NCI-H2196 treated with DMSO at 0.1 percent for 48 hours (cell line): ENCODE measurements around the gene BSG.
A peak's percentile ranks its signal among the peaks of the same experiment; 100 is the strongest.

Source experiments
- DNase-seq: peaks from one replicate; lab custom pipeline; 2025; ENCODE audit not compliant: unreplicated experiment; lab: John Stamatoyannopoulos, UW

BSG gene

DNA sequence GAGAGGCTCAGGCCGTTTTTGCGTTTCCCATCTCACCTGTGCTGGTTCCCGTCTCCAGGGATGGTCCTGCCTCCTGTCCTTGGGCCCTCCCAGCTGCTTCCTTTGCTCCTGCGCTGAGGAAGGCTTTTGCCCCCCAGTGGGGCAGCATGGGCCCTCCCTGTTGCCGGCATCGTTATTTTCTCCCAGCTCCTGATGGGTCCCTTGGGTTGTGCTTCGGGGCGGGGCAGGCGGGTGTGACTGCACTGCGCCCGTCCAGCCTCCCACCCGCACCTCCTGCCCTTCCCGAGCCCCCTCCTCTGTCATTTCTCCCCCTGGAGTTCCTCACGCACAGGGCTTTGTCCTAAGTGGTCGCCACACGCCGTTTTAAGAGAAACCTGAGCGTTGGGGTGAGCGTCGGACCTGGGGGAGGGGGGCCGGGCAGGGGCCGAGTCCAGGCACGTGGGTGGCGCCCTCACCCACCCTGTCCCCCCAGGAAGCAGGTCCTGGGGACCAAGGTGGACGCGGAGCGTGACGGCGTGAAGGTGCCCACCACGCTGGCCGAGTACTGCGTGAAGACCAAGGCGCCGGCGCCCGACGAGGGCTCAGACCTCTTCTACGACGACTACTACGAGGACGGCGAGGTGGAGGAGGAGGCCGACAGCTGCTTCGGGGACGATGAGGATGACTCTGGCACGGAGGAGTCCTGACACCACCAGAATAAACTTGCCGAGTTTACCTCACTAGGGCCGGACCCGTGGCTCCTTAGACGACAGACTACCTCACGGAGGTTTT is 31.3 kb upstream of the BSG start:
- DNase-seq, result no peak

DNA sequence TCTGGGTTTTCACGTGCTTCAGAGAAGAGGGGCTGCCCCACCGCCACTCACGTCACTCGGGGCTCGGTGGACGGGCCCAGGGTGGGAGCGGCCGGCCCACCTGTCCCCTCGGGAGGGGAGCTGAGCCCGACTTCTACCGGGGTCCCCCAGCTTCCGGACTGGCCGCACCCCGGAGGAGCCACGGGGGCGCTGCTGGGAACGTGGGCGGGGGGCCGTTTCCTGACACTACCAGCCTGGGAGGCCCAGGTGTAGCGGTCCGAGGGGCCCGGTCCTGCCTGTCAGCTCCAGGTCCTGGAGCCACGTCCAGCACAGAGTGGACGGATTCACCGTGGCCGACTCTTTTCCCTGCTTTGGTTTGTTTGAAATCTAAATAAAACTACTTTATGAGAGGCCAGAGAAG is 30.7 kb upstream of the BSG start:
- DNase-seq, result no peak

GRCh38 chr19:542173-542866 is 30.1 kb upstream of the BSG start:
- no peak for DNase-seq

GRCh38 chr19:543910-544608 is 28.3 kb upstream of the BSG start, which contains the start of gene GZMM:
GZMM (plus strand) TSS chr19:544053; CDS start chr19:544072, 19 bp downstream.
- no peak for DNase-seq

DNA sequence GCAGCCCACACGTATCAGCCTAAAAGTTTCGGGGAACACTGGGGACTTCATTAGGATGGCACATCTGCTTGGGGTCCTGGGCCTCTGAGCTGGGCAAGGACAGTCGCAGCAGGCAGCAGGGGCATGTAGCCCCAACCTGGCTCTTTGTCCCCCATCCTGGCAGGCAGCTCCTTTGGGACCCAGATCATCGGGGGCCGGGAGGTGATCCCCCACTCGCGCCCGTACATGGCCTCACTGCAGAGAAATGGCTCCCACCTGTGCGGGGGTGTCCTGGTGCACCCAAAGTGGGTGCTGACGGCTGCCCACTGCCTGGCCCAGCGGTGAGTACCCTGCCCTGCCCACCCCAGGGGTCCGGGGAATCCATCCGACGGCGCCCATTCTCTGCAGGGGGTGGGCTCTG is 25.3 kb upstream of the BSG start:
- no peak for DNase-seq

DNA sequence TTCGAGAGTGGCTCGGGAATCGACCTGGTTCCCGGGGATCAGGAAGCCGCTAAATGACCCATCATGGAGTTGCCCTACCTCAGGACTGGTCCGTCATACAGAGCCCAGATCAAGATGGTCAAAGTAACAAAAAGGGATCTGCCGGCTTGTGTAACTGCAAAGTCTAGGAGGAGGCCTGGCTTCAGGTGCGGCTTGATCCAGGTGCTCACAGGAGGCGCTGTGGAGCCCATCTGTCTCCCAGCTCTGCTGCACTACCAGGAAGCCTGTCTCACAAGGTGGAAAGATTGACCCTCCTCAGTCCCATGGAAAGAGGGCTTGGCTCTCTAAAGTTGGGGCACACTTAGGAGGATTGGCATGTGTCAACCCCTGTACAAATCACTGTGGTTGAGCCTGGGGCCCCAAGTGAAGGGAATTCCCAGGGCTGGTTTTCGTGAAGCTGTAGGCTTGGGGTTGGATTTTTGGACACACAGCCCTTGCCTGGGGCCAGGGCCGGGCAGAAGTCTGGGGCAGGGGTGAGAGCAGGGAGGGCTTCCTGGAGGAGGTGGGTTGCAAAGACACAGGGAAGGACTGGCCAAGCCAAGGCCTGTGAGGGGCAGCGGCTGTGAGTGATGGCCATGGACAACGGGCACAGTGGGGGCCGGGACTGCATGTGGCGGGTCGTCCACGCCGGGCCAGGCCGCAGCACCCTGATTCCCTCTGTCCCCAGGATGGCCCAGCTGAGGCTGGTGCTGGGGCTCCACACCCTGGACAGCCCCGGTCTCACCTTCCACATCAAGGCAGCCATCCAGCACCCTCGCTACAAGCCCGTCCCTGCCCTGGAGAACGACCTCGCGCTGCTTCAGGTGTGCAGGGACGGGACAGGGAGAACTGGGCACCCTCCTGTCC is 24.3 kb upstream of the BSG start:
- no peak for DNase-seq

DNA sequence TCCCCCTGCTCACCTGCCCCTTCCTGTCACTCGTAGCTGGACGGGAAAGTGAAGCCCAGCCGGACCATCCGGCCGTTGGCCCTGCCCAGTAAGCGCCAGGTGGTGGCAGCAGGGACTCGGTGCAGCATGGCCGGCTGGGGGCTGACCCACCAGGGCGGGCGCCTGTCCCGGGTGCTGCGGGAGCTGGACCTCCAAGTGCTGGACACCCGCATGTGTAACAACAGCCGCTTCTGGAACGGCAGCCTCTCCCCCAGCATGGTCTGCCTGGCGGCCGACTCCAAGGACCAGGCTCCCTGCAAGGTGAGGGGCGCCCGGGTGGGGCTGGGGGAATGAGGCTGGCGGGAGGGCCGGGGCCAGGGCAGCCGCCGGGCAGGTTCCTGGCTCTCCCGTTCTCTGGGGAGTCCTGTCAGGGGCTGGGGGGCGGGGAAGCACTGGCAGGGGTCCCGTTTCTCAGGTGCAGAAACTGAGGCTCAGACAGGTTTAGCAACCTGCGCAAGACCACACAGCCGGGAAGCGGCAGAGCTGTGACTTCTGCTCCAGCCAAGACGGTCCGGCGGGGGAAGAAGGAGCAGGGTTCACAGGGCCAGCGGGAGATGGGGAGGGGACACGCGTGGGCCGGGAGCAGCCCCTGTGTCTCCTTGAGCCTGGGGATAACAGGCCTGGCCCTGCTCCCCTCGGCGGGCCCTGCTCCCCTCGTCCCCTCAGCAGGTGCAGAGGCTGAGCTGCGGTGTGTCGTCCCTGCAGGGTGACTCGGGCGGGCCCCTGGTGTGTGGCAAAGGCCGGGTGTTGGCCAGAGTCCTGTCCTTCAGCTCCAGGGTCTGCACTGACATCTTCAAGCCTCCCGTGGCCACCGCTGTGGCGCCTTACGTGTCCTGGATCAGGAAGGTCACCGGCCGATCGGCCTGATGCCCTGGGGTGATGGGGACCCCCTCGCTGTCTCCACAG is 23.2 kb upstream of the BSG start:
- no peak for DNase-seq

DNA sequence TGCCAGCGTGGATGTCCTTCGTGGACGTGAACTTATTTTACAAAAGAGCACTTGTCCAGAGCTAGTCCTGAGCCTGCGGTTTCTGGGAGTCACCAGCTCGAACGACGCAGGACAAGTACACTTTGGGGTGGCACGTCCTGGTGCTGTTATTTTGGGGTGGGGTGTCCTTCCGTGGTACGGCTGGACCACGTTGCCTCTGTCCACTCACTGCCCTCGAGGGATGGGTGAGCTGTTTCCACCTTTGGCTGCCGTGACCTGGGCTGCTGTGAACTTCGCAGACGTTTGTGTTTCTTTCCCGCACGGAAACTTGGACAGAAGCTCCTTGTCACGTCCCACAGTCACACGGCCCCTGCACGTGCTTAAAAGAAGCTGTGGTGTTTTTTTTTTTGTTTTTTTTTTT is 17.6 kb upstream of the BSG start:
- no peak for DNase-seq

GRCh38 chr19:555474-555808 is 17.0 kb upstream of the BSG start:
- DNase-seq, result no peak

GRCh38 chr19:556611-557382 is 15.6 kb upstream of the BSG start:
- DNase-seq, result no peak

DNA sequence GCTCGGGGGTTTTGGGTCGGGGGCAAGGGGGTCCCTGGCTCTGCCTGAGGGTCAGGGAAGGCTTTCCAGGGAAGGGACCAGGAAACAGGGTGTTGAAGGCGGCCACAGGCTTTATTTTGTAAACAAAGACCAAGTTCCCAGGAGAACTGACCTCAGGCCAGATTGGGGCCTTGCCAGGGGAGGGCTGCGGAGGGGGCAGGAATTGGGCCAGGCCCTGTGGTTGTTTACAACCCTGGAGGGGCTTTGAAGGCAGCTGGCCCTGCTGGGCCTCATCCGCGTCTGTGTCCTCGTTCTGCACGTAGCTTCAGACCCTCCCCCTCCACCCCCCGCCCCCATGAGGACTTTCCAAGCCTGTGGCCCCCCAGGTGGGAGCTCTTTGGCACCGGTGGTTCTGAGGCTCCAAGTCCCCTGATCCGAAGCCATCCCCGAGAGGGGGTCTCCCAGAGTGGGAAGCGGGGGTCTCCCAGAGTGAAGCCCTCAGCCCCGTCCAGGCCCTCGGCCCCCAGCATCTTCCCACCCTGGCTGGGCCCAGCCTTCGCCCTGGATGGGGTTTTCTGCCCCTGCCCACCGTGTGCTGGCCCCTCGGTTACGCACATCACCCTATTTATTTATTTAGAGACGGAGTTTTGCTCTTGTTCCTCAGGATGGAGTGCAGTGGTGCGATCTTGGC is 13.5 kb upstream of the BSG start:
- DNase-seq, result no peak

DNA sequence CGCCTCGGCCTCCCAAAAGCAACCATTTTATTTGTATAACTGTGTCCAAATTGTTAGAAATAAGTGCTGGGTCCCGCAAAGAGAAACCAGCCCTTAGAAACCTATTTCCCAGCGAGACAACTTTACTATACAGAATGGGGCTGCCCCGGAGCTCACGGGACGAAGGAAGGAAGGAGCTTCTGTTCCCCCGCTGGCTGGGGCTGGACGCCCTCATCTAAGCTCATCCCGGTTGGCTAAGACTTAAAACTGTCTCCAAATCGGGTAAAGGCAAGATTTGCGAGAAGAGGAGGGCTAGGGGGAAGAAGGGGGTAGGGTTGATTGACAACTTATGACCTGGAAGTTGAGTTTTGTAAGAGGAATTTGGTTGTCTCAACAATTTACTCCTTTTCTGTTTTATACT is 12.3 kb upstream of the BSG start:
- no peak for DNase-seq

DNA sequence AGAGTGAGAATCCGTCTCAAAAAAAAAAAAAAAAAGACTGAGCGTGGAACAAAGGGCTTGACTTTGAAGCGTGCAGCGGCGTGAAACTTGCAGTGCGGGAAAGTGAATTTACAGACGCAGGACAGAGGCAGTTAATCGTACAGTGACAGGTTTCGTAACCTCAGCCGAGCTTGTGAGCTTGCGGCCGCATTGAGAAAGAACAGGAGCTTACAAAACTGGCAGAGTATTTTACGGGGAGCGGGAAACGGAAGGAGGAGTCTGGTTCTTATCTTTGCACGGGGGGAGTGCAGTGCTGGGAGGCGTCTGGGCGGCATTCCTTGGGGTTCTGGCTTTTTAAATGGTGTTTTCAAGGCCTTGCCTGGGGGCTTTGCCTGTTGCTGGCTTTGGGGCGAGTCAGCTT is 6.0 kb upstream of the BSG start:
- DNase-seq, result no peak

GRCh38 chr19:566844-567243 is 5.6 kb upstream of the BSG start:
- DNase-seq, result no peak

DNA sequence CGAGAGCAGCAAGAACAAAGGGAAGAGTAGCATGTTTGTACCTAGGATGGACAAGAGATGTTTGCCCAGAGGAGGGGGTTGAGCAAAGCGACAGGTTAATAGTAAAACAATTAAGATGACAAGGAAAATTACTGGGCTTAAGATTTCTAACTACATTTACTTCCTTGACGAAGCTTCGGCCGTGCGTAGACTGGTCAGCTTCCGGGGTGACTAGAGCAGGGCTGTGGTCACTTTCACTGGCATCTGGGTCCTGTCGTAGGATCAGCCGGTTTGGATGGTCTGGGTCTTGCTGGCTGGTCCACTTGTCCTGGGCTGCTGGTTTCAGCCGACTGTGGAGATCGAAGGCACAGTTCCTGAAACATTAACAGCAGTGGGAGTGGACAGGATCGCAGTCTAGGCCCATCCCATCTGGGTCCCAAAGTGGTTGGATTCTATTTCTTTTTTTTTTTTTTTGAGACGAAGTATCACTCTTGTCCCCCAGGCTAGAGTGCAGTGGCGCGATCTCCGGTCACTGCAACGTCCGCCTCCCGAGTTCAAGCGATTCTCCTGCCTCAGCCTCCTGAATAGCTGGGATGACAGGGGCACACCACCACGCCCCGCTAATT is 5.0 kb upstream of the BSG start:
- no peak for DNase-seq

DNA sequence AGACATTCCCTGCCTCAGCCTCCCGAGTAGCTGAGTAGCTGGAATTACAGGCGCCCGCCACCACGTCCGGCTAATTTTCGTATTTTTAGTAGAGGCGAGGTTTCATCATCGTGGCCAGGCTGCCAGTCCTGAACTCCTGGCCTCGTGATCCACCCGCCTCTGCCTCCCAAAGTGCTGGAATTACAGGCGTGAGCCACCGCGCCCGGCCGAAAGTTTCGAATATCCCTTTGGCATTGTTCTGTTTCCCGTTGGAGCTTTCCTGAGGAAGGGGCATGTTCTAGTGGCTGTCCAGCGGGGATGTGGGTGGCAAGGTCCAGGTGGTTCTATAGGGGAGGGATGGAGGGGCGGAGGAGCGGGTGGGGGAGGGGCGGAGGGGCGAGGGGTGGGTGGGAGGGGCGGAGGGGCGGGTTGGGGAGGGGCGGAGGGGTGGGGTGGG is 2.1 kb upstream of the BSG start:
- DNase-seq, result no peak

GRCh38 chr19:570937-571565 is 1.3 kb upstream of the BSG start:
- DNase-seq, result peak; percentile 73

GRCh38 chr19:571566-571974 is 826 bp upstream of the BSG start:
- DNase-seq, result peak; percentile 42
